OCI-LY3 (cell line): ENCODE results near the gene BZW1.

Source experiments
- EZH2phosphoT487 ChIP-seq: fragments of 200-600 bp; shearing (Covaris generic); IDR thresholded peaks from 2 replicates; pipeline ENCODE4 v1.6.1; 2018; ENCODE audit warnings: antibody characterized with exemption, mixed run types, low read depth
- TF ChIP-seq, protein P1 (sequence below): fragments of 200-600, 300-600 bp; sonication (generic); IDR thresholded peaks from 2 replicates; pipeline ENCODE4 v1.5.1; 2014; ENCODE audit warnings: antibody characterized with exemption, low read length, low read depth

DNA sequence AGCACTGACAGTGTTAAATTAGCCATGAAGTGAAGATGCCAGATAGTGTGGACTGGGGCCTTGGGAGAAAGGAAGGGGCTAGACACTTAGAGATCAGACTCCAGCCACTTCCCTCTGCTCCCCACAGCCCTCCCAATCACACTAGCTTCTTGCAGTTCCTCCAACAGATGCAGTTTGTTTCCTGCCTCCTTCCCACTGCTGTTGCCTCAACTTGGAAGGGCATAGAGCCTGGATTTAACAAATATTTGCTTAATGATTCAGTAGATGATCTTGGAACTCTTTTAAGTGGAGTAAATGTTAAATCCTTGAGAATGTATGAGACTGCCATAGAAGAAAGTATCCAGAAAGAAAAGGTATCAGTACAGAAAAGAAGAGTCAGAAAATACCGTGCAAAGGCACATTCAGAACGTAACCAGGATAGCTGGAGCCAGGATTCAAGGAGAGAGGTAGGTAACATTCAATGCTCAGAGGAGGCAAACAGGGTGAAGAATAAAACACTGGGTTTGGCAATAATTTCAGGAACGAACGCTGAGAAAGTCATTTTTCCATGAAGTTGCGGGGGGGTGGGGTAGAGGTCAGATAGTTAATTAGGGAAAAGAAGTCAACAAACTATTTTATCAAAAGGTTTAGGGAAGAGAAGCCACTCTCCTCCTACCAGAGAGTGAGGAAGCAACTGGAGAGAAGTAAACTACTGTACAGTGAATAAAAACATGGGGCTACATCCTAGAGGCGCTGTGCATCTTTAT is 1.3 kb upstream of the BZW1 start:
- TF ChIP-seq, protein P1, sequence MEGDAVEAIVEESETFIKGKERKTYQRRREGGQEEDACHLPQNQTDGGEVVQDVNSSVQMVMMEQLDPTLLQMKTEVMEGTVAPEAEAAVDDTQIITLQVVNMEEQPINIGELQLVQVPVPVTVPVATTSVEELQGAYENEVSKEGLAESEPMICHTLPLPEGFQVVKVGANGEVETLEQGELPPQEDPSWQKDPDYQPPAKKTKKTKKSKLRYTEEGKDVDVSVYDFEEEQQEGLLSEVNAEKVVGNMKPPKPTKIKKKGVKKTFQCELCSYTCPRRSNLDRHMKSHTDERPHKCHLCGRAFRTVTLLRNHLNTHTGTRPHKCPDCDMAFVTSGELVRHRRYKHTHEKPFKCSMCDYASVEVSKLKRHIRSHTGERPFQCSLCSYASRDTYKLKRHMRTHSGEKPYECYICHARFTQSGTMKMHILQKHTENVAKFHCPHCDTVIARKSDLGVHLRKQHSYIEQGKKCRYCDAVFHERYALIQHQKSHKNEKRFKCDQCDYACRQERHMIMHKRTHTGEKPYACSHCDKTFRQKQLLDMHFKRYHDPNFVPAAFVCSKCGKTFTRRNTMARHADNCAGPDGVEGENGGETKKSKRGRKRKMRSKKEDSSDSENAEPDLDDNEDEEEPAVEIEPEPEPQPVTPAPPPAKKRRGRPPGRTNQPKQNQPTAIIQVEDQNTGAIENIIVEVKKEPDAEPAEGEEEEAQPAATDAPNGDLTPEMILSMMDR: no peak
- no peak for TF ChIP-seq EZH2phosphoT487
